IMR-90 (cell line): ENCODE measurements around the gene TUBGCP3. TPM values are rescaled to one million over a fixed set of nuclear protein-coding genes. Genes with fewer than 3 reads are reported as not detected.

ENCODE experiments used
- ATAC-seq: fragments of 200-7000 bp; cut with Tn5 transposase; 2 replicates; pipeline ENCODE4 v1.9.1; 2020; ENCODE audit warnings: low read depth, mild to moderate bottlenecking, moderate library complexity
- BruUV-seq: library from RNA; stranded (reverse); fragments of 400-500 nt; replicated peaks from 2 replicates; lab custom pipeline; 2021; lab: Mats Ljungman, UMichigan
- CTCF ChIA-PET: fragments of 300-600 bp; formaldehyde crosslinking; extraction: SDS; loops from one replicate; lab custom pipeline; 2021; ENCODE audit warnings: antibody characterized with exemption; lab: Yijun Ruan, JAX
- POLR2A ChIA-PET: fragments of 300-600 bp; sonication (Branson Sonifier 250); formaldehyde crosslinking; loops from one replicate; lab custom pipeline; 2022; ENCODE audit warnings: antibody characterized with exemption; ENCODE audit not compliant: unreplicated experiment; lab: Charles Lee
- DNase-seq: peaks from one replicate; pipeline ENCODE4 v3.0.0; 2013
- H2AFZ ChIP-seq: replicated peaks from 2 replicates; pipeline ENCODE3; 2013; ENCODE audit warnings: low read length, mild to moderate bottlenecking; ENCODE audit not compliant: poor library complexity
- H2AK5ac ChIP-seq: 2 replicates; pipeline ENCODE4 v1.6.1; 2013; ENCODE audit warnings: low read depth, low read length, inconsistent platforms
- H2AK9ac ChIP-seq: replicated peaks from 2 replicates; pipeline ENCODE3; 2013; ENCODE audit warnings: mild to moderate bottlenecking, low read depth, low read length, moderate library complexity; ENCODE audit not compliant: poor library complexity
- H2BK120ac ChIP-seq: 2 replicates; pipeline ENCODE4 v1.6.1; 2013; ENCODE audit warnings: low read depth, low read length, inconsistent platforms
- H2BK15ac ChIP-seq: 3 replicates; pipeline ENCODE4 v1.6.1; 2013; ENCODE audit warnings: low read depth, low read length, inconsistent platforms
- H2BK20ac ChIP-seq: 2 replicates; pipeline ENCODE4 v1.6.1; 2013; ENCODE audit warnings: low read depth, mild to moderate bottlenecking, inconsistent platforms, low read length, moderate library complexity
- H2BK5ac ChIP-seq: 2 replicates; pipeline ENCODE4 v1.6.1; 2013; ENCODE audit warnings: mild to moderate bottlenecking, low read depth, low read length, inconsistent platforms; ENCODE audit not compliant: poor library complexity, severe bottlenecking
- H3K14ac ChIP-seq: replicated peaks from 2 replicates; pipeline ENCODE4 v1.6.1; 2013; ENCODE audit warnings: low read depth, low read length, inconsistent platforms
- H3K18ac ChIP-seq: 2 replicates; pipeline ENCODE4 v1.6.1; 2013; ENCODE audit warnings: low read depth, low read length, control low read depth
- H3K23ac ChIP-seq: 2 replicates; pipeline ENCODE4 v1.6.1; 2013; ENCODE audit warnings: low read depth, low read length, inconsistent platforms
- H3K27ac ChIP-seq: 2 replicates; pipeline ENCODE4 v1.5.1; 2013; ENCODE audit warnings: mild to moderate bottlenecking, control low read depth, low read length; ENCODE audit not compliant: insufficient read depth
- H3K27me3 ChIP-seq: 2 replicates; pipeline ENCODE4 v1.6.1; 2013; ENCODE audit warnings: low read length; ENCODE audit not compliant: control insufficient read depth, insufficient read depth
- H3K36me3 ChIP-seq: 2 replicates; pipeline ENCODE4 v1.6.1; 2013; ENCODE audit warnings: low read length, mixed read lengths; ENCODE audit not compliant: control insufficient read depth, insufficient read depth
- H3K4ac ChIP-seq: 2 replicates; pipeline ENCODE4 v1.6.1; 2013; ENCODE audit warnings: low read depth, low read length, inconsistent platforms
- H3K4me1 ChIP-seq: 2 replicates; pipeline ENCODE4 v1.6.1; 2013; ENCODE audit warnings: low read length, mixed read lengths; ENCODE audit not compliant: control insufficient read depth, insufficient read depth
- H3K4me2 ChIP-seq: 2 replicates; pipeline ENCODE4 v1.6.1; 2013; ENCODE audit warnings: low read depth, mild to moderate bottlenecking, control low read depth, low read length, moderate library complexity
- H3K4me3 ChIP-seq: 2 replicates; pipeline ENCODE4 v1.5.1; 2013; ENCODE audit warnings: low read depth, mild to moderate bottlenecking, control low read depth, low read length, moderate library complexity; ENCODE audit not compliant: insufficient read depth
- H3K56ac ChIP-seq: 2 replicates; pipeline ENCODE4 v1.6.1; 2013; ENCODE audit warnings: low read length, inconsistent platforms; ENCODE audit not compliant: insufficient read depth; ENCODE audit errors: extremely low read depth
- H3K79me1 ChIP-seq, 2 experiments: 2 replicates each; pipeline ENCODE4 v1.6.1; 2013; ENCODE audit warnings: low read length in 2 of 2, inconsistent platforms in 1 of 2, low read depth in 1 of 2
- H3K9ac ChIP-seq: 2 replicates; pipeline ENCODE4 v1.6.1; 2013; ENCODE audit warnings: low read depth, low read length, control low read depth
- H3K9me1 ChIP-seq: 2 replicates; pipeline ENCODE4 v1.6.1; 2013; ENCODE audit warnings: low read length, inconsistent platforms; ENCODE audit not compliant: insufficient read depth
- H3K9me3 ChIP-seq: 2 replicates; pipeline ENCODE4 v1.6.1; 2013; ENCODE audit warnings: low read length; ENCODE audit not compliant: control insufficient read depth, insufficient read depth
- H4K20me1 ChIP-seq: 2 replicates; pipeline ENCODE4 v1.6.1; 2013; ENCODE audit warnings: low read length, inconsistent platforms; ENCODE audit not compliant: insufficient read depth
- H4K5ac ChIP-seq: 2 replicates; pipeline ENCODE4 v1.6.1; 2013; ENCODE audit warnings: mild to moderate bottlenecking, low read depth, low read length, control low read depth
- H4K8ac ChIP-seq, 2 experiments: 2 replicates each; pipeline ENCODE4 v1.6.1; 2013; ENCODE audit warnings: low read depth in 2 of 2, low read length in 2 of 2, control low read depth in 1 of 2, inconsistent platforms in 1 of 2
- H4K91ac ChIP-seq: 2 replicates; pipeline ENCODE4 v1.6.1; 2013; ENCODE audit warnings: low read depth, low read length, inconsistent platforms; ENCODE audit not compliant: insufficient read depth
- BHLHE40 ChIP-seq: fragments of 150-350 bp; IDR thresholded peaks from 2 replicates; pipeline ENCODE4 v1.6.1; 2016; ENCODE audit warnings: mild to moderate bottlenecking, low read depth, low read length
- CEBPB ChIP-seq: IDR thresholded peaks from 2 replicates; pipeline ENCODE4 v1.6.1; 2012; ENCODE audit warnings: low read depth, low read length, improper control_type of control experiment
- CHD1 ChIP-seq: IDR thresholded peaks from 2 replicates; pipeline ENCODE4 v1.6.1; 2012; ENCODE audit warnings: low read depth, low read length, improper control_type of control experiment
- CTCF ChIP-seq: conservative IDR thresholded peaks from 2 replicates; pipeline ENCODE4 v1.5.1; 2012; ENCODE audit warnings: mild to moderate bottlenecking, low read depth, low read length, improper control_type of control experiment
- ELK1 ChIP-seq: fragments of 150-350 bp; IDR thresholded peaks from 2 replicates; pipeline ENCODE4 v1.6.1; 2016; ENCODE audit warnings: low read depth, mild to moderate bottlenecking, low read length, moderate library complexity, borderline replicate concordance
- FOS ChIP-seq: fragments of 150-350 bp; IDR thresholded peaks from 2 replicates; pipeline ENCODE4 v1.6.1; 2016; ENCODE audit warnings: low read depth, low read length
- MAFK ChIP-seq: IDR thresholded peaks from 2 replicates; pipeline ENCODE4 v1.6.1; 2012; ENCODE audit warnings: low read depth, low read length, improper control_type of control experiment
- MAZ ChIP-seq: IDR thresholded peaks from 2 replicates; pipeline ENCODE4 v1.6.1; 2012; ENCODE audit warnings: low read depth, mild to moderate bottlenecking, low read length, improper control_type of control experiment, moderate library complexity, borderline replicate concordance
- MXI1 ChIP-seq: IDR thresholded peaks from 2 replicates; pipeline ENCODE4 v1.6.1; 2012; ENCODE audit warnings: low read depth, mild to moderate bottlenecking, low read length, moderate library complexity, borderline replicate concordance
- NFE2L2 ChIP-seq: fragments of 150-350 bp; IDR thresholded peaks from 2 replicates; pipeline ENCODE4 v1.6.1; 2016; ENCODE audit warnings: low read depth, mild to moderate bottlenecking, low read length
- POLR2A ChIP-seq: IDR thresholded peaks from 2 replicates; pipeline ENCODE4 v1.6.1; 2012; ENCODE audit warnings: mild to moderate bottlenecking, low read depth, low read length
- RAD21 ChIP-seq: IDR thresholded peaks from 2 replicates; pipeline ENCODE4 v1.6.1; 2012; ENCODE audit warnings: low read length, improper control_type of control experiment
- RCOR1 ChIP-seq: IDR thresholded peaks from 2 replicates; pipeline ENCODE4 v1.6.1; 2012; ENCODE audit warnings: mild to moderate bottlenecking, low read length, improper control_type of control experiment; ENCODE audit not compliant: insufficient replicate concordance
- SMC3 ChIP-seq: fragments of 150-350 bp; IDR thresholded peaks from 2 replicates; pipeline ENCODE4 v1.6.1; 2016; ENCODE audit warnings: low read depth, mild to moderate bottlenecking, antibody characterized with exemption, low read length, moderate library complexity
- USF2 ChIP-seq: fragments of 150-350 bp; IDR thresholded peaks from 2 replicates; pipeline ENCODE4 v1.6.1; 2017; ENCODE audit warnings: mild to moderate bottlenecking, antibody characterized with exemption, low read length, low read depth
- WGBS, 2 experiments: methylation state at CpG; one replicate each; pipeline versions ENCODE4 v1.1.5 to v1.1.7; 2013; ENCODE audit warnings: missing lambda C conversion rate in 2 of 2; ENCODE audit not compliant: insufficient read length in 1 of 2; ENCODE audit errors: extremely low coverage in 2 of 2; 5-methylcytosine and 5-hydroxymethylcytosine counted together
- dilution Hi-C: fragments of 300-500 bp; cut with HindIII; formaldehyde crosslinking; loops from one replicate; pipeline ENCODE4 v1.14.3; 2018; ENCODE audit warnings: low sequenced_read_pairs; ENCODE audit not compliant: unreplicated experiment
- in situ Hi-C: fragments of 300-500 bp; cut with MboI; formaldehyde crosslinking; loops from 3 replicates; pipeline ENCODE4 v1.14.3; 2019; ENCODE audit warnings: low sequenced_read_pairs, inconsistent platforms, mixed read lengths
- intact Hi-C: fragments of 100-400 bp; cut with micrococcal nuclease; formaldehyde crosslinking; loops from 2 replicates; pipeline ENCODE4 v1.10.0; 2022
- polyA plus RNA-seq, 3 experiments: library from polyadenylated mRNA; depleted of rRNA; stranded (reverse); fragments of >200 nt; gene quantifications; 2 replicates each; pipeline ENCODE4 v1.2.3, GENCODE V29; 2012; ENCODE audit warnings: low replicate concordance in 1 of 3
- total RNA-seq: library from RNA; depleted of rRNA; stranded (reverse); fragments of >200 nt; gene quantifications from 2 replicates; pipeline ENCODE4 v1.2.3, GENCODE V29; 2012

TUBGCP3 gene
- total and polyA plus RNA-seq, 2 of the 4 experiments (the other 2 are of a cell fraction), result 16.0 to 17.8 TPM

- CTCF ChIA-PET, result no interaction called here
- DNase-seq, result peak; percentile 5
- in situ Hi-C loops, result loop anchor here (5.0 kb wide), 1 partner anchor 970 kb away; no protein-coding TSS in a partner anchor
Observed at GRCh38 chr13:112442483-112443090, 145.4 kb downstream of the TUBGCP3 start.

More at GRCh38 chr13:112442483-112443090, 145.4 kb downstream of the TUBGCP3 start:
- Histone ChIP-seq H4K5ac (no peak overlapping the region), H3K18ac (no peak overlapping the region), H3K4me2 (peak overlapping the region; percentile 17; the same call in 1 of the 2 replicates), H3K9ac (no peak overlapping the region), H3K4ac (no peak overlapping the region), H2AK9ac (no peak overlapping the region), H3K27ac (no peak overlapping the region), H2AK5ac (no peak overlapping the region), H3K9me3 (no peaks in the 10 kb centered on the region), H2AFZ (peak overlapping the region; percentile 44), H2BK120ac (no peak overlapping the region), H3K4me3 (no peak overlapping the region), H3K56ac (no peak overlapping the region), H3K4me1 (no peaks in the 10 kb centered on the region), H3K14ac (no peak overlapping the region), H4K20me1 (no peaks in the 10 kb centered on the region), H4K91ac (no peak overlapping the region), H2BK5ac (no peak overlapping the region), H4K8ac (no peak overlapping the region), H3K9me1 (no peaks in the 10 kb centered on the region), H3K23ac (no peak overlapping the region), H2BK20ac (no peak overlapping the region), H3K27me3 (peaks cover 9% of the 10 kb centered on the region), H3K79me1 (no peaks in the 10 kb centered on the region), H3K36me3 (no peaks in the 10 kb centered on the region), H2BK15ac (no peak overlapping the region)
- 27% methylated on average over 2 of the region's 21 CpGs; no CpG with 5 or more reads in 1 of the 2 experiments for WGBS, 2 experiments
- ATAC-seq, result peak; percentile 37
- POLR2A ChIA-PET, result no interaction called here
- dilution Hi-C loops, result no loop called here
- no TSS peak for BruUV-seq
- TF ChIP-seq USF2 (no peak), MAZ (no peak), CTCF (no peak), NFE2L2 (no peak), CEBPB (no peak), POLR2A (no peak), CHD1 (no peak), SMC3 (no peak), BHLHE40 (no peak), MXI1 (no peak), ELK1 (no peak), RCOR1 (no peak), RAD21 (no peak), MAFK (no peak), FOS (no peak)
- intact Hi-C loops, result loop anchor here (10.0 kb wide), 1 partner anchor 1378 kb away; no protein-coding TSS in a partner anchor
